ENCODE results near the gene CRKL. TPM values are rescaled to one million over a fixed set of nuclear protein-coding genes. Genes with fewer than 3 reads are reported as not detected.

Gene CRKL
- total RNA-seq, 1 donor from 2014 or later, result 49.2 TPM

GRCh38 chr22:20963201-20964052 lies 46.2 kb downstream of the CRKL start:
- peaks cover 5% of the 10 kb centered on the region for H3K27me3 Mint-ChIP-seq (ENCODE audit: low read depth)
- H3K36me3 Mint-ChIP-seq (ENCODE audit: low read depth), result no peaks in the 10 kb centered on the region
- TF ChIP-seq, protein P1, sequence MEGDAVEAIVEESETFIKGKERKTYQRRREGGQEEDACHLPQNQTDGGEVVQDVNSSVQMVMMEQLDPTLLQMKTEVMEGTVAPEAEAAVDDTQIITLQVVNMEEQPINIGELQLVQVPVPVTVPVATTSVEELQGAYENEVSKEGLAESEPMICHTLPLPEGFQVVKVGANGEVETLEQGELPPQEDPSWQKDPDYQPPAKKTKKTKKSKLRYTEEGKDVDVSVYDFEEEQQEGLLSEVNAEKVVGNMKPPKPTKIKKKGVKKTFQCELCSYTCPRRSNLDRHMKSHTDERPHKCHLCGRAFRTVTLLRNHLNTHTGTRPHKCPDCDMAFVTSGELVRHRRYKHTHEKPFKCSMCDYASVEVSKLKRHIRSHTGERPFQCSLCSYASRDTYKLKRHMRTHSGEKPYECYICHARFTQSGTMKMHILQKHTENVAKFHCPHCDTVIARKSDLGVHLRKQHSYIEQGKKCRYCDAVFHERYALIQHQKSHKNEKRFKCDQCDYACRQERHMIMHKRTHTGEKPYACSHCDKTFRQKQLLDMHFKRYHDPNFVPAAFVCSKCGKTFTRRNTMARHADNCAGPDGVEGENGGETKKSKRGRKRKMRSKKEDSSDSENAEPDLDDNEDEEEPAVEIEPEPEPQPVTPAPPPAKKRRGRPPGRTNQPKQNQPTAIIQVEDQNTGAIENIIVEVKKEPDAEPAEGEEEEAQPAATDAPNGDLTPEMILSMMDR (IDR thresholded peaks at IDR 0.05), result no peak

GRCh38 chr22:20964090-20964798 lies 47.0 kb downstream of the CRKL start:
- Mint-ChIP-seq H3K4me3 (ENCODE audit: unreplicated experiment) (peak overlapping the region; percentile 64), H3K9me3 (ENCODE audit: low read depth) (no peaks in the 10 kb centered on the region), H3K4me1 (ENCODE audit: low read depth) (peaks cover 9% of the 10 kb centered on the region), H3K36me3 (ENCODE audit: low read depth) (no peaks in the 10 kb centered on the region), H3K27ac (ENCODE audit: unreplicated experiment) (no peak overlapping the region), H3K27me3 (ENCODE audit: low read depth) (peaks cover 5% of the 10 kb centered on the region)
- TF ChIP-seq, protein P1 (IDR thresholded peaks at IDR 0.05), result no peak
- DNase-seq (ENCODE audit: low spot score), result no peak

More at GRCh38 chr22:20963201-20964052, 46.2 kb downstream of the CRKL start:
- DNase-seq (ENCODE audit: low spot score), result no peak
- Mint-ChIP-seq H3K27ac (ENCODE audit: unreplicated experiment) (no peak overlapping the region), H3K9me3 (ENCODE audit: low read depth) (no peaks in the 10 kb centered on the region), H3K4me1 (ENCODE audit: low read depth) (peaks cover 9% of the 10 kb centered on the region), H3K4me3 (ENCODE audit: unreplicated experiment) (no peak overlapping the region)

- Mint-ChIP-seq H3K4me3 (ENCODE audit: unreplicated experiment) (peak overlapping the region; percentile 64), H3K27me3 (ENCODE audit: low read depth) (peaks cover 5% of the 10 kb centered on the region), H3K36me3 (ENCODE audit: low read depth) (no peaks in the 10 kb centered on the region), H3K27ac (ENCODE audit: unreplicated experiment) (no peak overlapping the region), H3K9me3 (ENCODE audit: low read depth) (no peaks in the 10 kb centered on the region), H3K4me1 (ENCODE audit: low read depth) (peaks cover 9% of the 10 kb centered on the region)
- DNase-seq (ENCODE audit: low spot score), result no peak
- TF ChIP-seq, protein P1 (IDR thresholded peaks at IDR 0.05), result no peak
Observed at GRCh38 chr22:20964799-20965103, 47.5 kb downstream of the CRKL start.

DNA sequence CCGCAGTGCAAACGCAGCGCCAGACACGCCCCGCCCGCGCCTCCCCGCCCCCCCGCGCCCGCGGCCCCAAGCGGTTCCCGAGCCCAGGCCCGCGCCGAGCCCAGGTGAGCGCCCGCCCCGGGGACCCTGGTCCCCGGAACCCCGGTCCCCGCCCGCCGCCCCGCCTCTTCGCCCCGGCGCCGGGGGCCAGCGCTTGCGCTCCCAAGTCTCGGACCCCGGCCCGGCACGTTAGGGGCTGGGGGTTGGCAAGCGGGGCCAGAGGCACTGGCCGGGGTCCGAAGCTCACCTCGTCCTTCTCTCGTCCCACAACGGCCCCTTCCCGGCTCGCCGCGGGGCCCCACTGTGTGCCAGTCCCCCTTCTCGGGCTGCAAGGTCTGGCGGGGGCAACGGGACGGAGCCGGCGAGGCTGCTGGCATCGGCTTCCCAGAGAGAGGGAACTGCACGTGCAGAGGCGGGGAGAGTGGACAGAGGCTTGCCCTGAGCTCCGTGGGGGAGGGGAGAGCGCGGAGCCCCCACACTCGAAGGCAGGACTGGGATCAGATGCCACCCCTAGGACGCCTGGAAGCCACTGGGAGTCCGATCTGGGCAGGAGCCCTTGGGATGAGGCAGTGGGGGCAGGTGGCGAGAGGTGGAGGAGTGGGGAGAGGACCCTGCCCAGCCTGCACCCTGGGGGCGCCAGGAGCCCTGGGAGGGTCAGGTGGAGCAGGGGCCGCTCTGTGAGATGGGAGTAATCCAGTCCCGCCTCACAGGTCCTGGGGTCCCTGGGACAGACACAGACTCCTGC lies 48.1 kb downstream of the CRKL start:
- DNase-seq (ENCODE audit: low spot score), result no peak
- no peaks in the 10 kb centered on the region for H3K36me3 Mint-ChIP-seq (ENCODE audit: low read depth)
- H3K27ac Mint-ChIP-seq (ENCODE audit: unreplicated experiment), result no peak overlapping the region
- TF ChIP-seq, protein P1 (IDR thresholded peaks at IDR 0.05), result no peak
- peaks cover 5% of the 10 kb centered on the region for H3K27me3 Mint-ChIP-seq (ENCODE audit: low read depth)
- no peaks in the 10 kb centered on the region for H3K9me3 Mint-ChIP-seq (ENCODE audit: low read depth)
- H3K4me3 Mint-ChIP-seq (ENCODE audit: unreplicated experiment), result peak overlapping the region; percentile 56
- H3K4me1 Mint-ChIP-seq (ENCODE audit: low read depth), result peaks cover 9% of the 10 kb centered on the region

All from chondrocyte (in vitro differentiated cells).